Sigmoid colon (tissue), 4 donors: Measurements from ENCODE around the gene GPR39.

ENCODE experiments used
- CTCF ChIP-seq, 4 experiments: fragments of 450-650 bp in 3 of 4; fragments of 200-600 bp in 1 of 4; IDR thresholded peaks; one replicate each; pipeline ENCODE4 v1.5.1; 2016 to 2019; ENCODE audit warnings: antibody characterized with exemption in 4 of 4, mild to moderate bottlenecking in 3 of 4, moderate library complexity in 2 of 4
- EP300 ChIP-seq, 4 donors: sonication (generic); formaldehyde crosslinking; IDR thresholded peaks; one replicate each; pipeline ENCODE4 v1.6.1; 2017; ENCODE audit warnings: antibody characterized with exemption in 4 of 4
- POLR2A ChIP-seq, 2 donors: fragments of 450-650 bp; IDR thresholded peaks; one replicate each; pipeline ENCODE4 v1.6.1; 2016; ENCODE audit warnings: antibody characterized with exemption in 2 of 2, mild to moderate bottlenecking in 2 of 2, moderate library complexity in 2 of 2
- POLR2AphosphoS5 ChIP-seq, 4 donors: sonication (generic); formaldehyde crosslinking; IDR thresholded peaks; one replicate each; pipeline ENCODE4 v1.6.1; 2017; ENCODE audit warnings: antibody characterized with exemption in 4 of 4

DNA sequence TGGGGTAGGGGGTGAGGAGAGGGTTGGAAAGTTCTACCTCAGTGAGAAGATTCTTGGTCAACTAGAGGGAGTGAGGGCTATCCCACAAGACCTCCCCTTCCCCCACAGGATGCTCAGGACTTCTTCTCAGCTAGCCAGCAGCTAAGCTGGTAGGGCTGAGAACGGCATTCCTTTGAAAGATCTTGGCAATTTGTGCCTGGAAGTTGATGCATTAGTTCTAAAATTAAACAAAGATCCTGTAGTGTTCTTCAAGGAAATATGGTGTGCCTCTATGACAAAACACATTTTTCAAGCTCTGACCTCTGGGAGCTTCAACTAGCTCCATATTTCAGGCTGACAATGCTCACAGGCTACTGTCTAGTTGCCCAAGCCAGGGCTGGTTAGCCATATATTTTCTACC lies 251.1 kb downstream of the GPR39 start:
- TF ChIP-seq CTCF (IDR thresholded peaks at IDR 0.05) (no peak), POLR2AphosphoS5 (IDR thresholded peaks at IDR 0.05) (no peak), EP300 (IDR thresholded peaks at IDR 0.05) (no peak), POLR2A (IDR thresholded peaks at IDR 0.05) (no peak)
